G401 (cell line): ENCODE measurements around the gene ZCCHC24. TPM values are rescaled to one million over a fixed set of nuclear protein-coding genes. Genes with fewer than 3 reads are reported as not detected.

Experiments
- DNase-seq: peaks from one replicate; pipeline ENCODE4 v3.0.0-alpha.2; 2015; ENCODE audit warnings: low spot score
- in situ Hi-C: cut with HindIII; loops from 2 replicates; pipeline ENCODE4 v1.10.0; 2016; ENCODE audit warnings: low sequenced_read_pairs, mixed read lengths
- total RNA-seq: library from RNA; depleted of rRNA; stranded (reverse); fragments of >200 nt; shearing (Covaris generic); gene quantifications from 2 replicates; pipeline ENCODE4 v1.2.3, GENCODE V29; 2014

Gene ZCCHC24
- total RNA-seq, 1 experiment from 2014 or later: 6.8 TPM

GRCh38 chr10:79418886-79419595 is 26.4 kb downstream of the ZCCHC24 start:
- in situ Hi-C loops: no loop called here
- no peak for DNase-seq

DNA sequence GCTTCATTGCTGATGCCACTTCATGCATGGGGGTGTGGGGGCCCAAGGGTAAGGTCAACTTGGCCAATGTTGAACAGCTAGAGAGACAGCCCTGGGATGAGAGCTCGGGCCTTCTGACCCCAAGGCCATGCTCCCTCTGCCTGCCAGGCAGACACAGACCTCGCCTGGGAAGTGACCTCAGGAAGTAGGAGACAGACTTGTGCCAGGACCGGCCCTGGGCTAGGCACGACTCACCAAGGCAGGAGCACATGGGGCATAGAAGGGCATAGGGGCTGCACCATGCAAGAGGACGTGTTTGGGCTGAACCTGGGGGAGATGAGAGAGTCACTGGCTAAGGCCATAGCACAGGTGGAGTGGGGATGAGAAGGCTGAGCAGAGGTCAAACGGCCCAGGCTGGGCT is 27.1 kb downstream of the ZCCHC24 start:
- in situ Hi-C loops: no loop called here
- DNase-seq: no peak

GRCh38 chr10:79417731-79418130 is 27.7 kb downstream of the ZCCHC24 start:
- DNase-seq: no peak
- in situ Hi-C loops: no loop called here

GRCh38 chr10:79417266-79417665 is 28.2 kb downstream of the ZCCHC24 start:
- in situ Hi-C loops: no loop called here

DNA sequence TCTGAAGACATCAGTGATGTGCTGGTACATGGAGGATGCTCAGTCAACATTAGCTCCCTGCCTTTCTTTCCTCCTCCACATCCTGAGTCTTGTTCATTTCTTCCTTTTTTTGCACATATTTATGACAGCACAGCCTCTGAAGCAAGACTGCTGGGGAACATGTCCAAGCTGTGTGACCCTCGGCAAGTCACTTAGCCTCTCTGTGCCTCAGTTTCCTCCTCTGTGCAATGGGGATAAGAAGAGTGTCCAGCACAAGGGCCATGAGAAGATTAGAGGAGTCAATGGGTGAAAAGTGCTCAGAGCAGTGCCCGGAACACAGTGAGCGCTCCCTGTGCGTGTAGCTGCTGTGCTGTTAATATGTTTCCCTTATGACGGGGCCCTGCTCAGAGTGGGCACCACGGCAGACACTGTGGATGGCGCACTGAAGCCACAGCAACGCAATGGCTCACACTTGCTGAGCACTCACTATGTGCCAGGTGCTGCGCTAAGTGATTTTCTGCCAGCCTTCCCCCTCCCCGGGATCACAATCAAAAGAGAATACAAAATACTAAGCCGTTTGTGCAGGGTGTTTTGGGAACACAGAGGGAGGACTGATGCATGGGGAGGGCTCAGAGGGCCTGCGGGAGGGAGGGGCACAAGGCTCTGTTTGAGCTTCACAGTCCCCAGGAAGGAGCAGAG is 28.7 kb downstream of the ZCCHC24 start:
- in situ Hi-C loops: no loop called here
- no peak for DNase-seq

More at GRCh38 chr10:79417266-79417665, 28.2 kb downstream of the ZCCHC24 start:
- DNase-seq: no peak

DNA sequence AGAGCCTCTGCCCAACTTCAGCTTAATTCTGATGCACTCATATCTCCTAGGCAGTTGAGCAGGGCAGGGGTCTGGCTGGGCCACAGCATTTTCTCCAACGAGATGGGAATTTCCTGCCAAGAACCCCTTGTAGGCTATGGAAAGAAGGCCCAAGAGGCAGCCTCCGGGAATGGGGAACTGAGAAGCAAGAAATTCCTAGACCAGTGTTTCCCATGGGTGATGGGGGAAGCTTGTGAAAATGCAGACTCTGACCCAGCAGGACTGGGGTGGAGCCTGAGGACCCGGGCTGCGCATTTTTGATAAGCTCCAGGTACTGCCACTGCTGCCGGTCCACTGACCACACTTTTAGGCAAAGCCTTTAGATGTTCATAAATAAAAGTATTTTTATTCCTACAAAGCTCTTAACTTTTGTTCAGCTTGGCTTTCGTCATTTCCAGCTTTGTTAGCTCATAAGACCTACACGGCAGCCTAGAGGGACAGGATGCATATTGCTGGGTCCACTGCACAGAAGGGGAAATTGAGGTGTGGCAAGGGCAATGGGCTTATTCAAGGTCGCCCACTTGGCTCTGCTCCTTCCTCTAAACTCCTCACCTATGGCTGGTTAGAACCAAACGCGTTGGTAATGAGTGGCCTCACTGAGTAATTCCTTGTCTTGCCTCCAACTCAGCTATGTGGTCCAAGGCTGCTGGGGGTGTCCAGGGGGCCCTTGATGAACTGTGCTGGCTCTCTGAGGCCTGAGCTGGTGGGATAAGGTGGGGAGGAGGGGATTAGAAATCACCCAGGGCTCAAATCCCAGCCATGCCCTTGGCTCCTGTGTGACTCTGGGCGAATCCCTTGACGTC is 29.5 kb downstream of the ZCCHC24 start:
- in situ Hi-C loops: no loop called here
- DNase-seq: no peak

DNA sequence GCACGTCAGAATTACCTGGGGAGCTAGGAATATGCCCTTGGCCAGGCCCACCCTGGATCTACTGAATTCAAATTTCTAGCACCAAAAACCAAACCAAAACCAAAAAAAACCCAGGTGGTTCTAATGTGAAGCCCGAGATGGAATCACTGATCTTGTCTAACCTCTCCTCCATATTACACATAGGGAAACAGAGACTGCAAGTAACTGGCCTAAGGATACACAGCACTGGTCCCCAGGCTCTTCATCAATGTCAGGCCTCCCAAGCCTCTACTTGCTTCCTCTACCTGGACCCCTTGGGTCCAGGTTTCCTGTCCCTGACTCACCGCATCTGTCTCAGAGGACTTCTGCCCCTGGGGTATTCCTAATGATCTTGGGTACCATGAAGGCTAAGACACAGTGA is 30.7 kb downstream of the ZCCHC24 start:
- in situ Hi-C loops: no loop called here
- DNase-seq: no peak

- in situ Hi-C loops: no loop called here
- DNase-seq: no peak
Observed at GRCh38 chr10:79413196-79413595, 32.2 kb downstream of the ZCCHC24 start.

- in situ Hi-C loops: no loop called here
- DNase-seq: no peak
Observed at GRCh38 chr10:79412516-79412915, 32.9 kb downstream of the ZCCHC24 start.

DNA sequence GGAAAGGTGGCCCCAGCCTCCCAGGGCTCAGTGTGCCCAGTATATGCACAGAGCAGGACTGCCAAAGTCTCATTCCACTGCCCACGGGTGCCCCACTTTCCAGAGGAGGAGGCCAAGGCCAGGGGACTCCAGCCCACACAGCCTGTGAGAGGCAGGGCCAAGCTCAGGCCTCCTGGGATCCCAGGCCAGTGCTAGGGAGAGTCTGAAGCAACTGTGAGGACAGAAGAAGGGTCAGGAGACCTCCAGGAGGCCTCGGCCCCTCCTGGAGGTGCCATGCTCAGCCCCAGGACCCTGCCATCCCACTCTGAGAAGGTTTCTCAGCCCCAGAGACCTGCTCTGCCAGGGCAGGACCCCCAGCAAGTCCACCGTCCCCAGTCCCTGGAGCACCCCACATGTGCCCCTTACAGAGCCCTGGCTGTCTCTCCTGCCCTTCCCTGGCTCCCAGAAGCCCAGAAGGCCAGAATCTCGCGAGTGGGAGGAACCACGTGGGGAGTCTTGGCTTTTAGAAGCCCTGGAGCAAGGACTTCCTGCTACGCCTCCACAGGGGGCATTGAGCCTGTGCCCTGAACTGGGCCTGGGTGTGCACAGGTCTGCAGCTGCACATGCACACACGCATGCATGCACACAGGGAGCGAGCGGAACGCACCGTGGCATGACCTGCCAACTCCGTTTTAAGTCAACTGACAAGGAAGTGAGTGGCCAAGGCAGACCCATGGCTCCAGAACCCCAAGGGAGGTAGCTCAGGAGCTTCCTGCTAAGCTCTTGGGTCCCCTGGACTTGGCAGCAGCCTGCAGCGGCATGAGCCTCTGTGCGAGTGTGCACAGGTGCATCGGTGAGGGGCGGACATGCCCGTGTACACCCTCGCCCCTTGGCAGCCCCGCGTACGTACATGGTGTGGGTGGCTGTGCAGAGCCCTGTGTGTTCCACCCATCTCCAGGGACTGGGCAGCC is 33.6 kb downstream of the ZCCHC24 start:
- DNase-seq: no peak
- in situ Hi-C loops: no loop called here

GRCh38 chr10:79410315-79411094 is 34.9 kb downstream of the ZCCHC24 start:
- DNase-seq: no peak
- in situ Hi-C loops: no loop called here

DNA sequence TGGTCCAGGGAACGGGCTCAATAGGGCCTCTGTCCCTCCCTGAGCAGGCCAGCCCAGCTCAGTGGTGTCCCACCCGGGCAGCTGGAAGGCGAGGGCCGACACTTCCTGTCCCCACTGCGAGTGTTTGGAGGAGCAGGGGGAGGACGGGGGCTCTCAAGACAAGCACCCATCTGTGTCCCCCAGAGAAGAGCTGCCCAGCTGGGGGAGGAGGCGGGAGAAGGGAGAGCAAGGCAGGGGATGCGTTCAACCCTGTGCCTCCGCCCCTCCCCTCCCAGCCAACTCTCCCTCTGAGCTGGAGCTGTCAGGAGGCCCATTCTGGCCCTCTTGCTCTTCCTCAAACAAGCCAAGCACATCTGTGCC is 35.7 kb downstream of the ZCCHC24 start:
- in situ Hi-C loops: no loop called here
- peak; percentile 23 for DNase-seq

DNA sequence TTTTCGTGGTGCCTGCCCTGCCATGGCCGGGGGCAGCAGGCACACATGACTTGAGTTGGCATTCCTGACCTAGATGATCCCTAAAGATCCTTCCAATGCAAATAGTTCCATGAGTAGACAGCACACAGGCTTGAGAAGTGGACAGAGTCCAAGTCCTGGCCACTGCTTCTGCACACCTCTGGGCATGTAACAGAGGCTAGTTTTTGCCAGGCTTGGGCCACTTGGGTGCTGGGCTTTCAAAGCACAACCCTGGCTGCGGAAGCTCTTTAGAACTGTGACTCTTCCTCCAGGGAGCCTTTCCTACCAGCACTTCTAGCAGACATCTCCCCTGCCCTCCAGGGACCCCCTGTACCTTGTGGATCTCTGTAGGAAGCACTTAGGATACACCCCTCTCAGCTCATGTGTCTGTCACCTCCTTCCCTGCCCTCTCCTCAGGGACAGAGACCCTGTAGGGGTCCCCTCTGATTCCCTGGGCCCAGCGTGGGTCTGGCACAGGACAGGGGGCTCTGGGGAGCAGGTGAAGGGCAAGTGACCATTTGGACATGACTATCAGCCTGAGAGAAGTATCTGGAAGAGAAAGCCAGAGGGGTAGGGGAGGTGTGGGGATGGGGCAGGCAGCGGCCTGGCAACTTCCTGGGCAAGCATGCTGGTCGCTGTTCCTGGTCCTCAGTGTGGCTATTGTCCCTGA is 36.2 kb downstream of the ZCCHC24 start:
- DNase-seq: no peak
- in situ Hi-C loops: no loop called here

GRCh38 chr10:79407811-79408795 is 37.3 kb downstream of the ZCCHC24 start:
- no peak for DNase-seq
- in situ Hi-C loops: no loop called here

DNA sequence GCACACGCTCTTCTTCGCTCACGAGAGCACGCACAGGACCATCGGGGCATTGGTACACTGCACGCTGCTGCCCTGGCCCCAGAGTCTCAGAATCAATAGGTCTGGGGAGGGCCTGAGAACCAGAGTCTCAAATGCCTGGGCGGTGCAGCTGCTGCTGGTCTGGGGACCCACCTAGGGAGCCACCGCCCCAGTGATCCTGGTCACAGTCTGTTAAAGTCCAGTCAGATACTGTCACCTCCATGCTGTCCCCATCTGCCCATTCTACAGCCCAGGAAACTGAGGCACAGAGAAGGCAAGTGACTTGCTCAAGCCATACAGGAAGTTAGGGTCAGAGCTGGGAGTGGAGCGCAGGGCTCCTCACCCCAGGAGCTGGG is 38.0 kb downstream of the ZCCHC24 start:
- in situ Hi-C loops: no loop called here
- DNase-seq: no peak

- no peak for DNase-seq
- in situ Hi-C loops: no loop called here
Observed at GRCh38 chr10:79406683-79407422, 38.6 kb downstream of the ZCCHC24 start.
